ENCODE data around the gene TCEA2. TPM values are rescaled to one million over a fixed set of nuclear protein-coding genes. Genes with fewer than 3 reads are reported as not detected.

TCEA2 gene
- total and polyA plus RNA-seq, 2 donors (not counting 1 experiment from before 2014, with no cell fraction given): 17.1 to 23.9 TPM

- TF ChIP-seq EZH2 (IDR thresholded peaks at IDR 0.05; ENCODE audit: low read length, missing control alignments): no peak
- no peak for TF ChIP-seq CTCF (conservative IDR thresholded peaks at IDR 0.05 in 1 of 2, IDR thresholded peaks at IDR 0.05 in 1 of 2; ENCODE audit: low read depth in 1 of 2, low read length in 2 of 2)
- no peak overlapping the region for H3K9ac ChIP-seq (ENCODE audit: insufficient read depth, low read length)
- H3K79me2 ChIP-seq (ENCODE audit: control insufficient read depth, insufficient read depth, low read length): no peaks in the 10 kb centered on the region
- DNase-seq (ENCODE audit: low read depth in 2 of 2): no peak
- H3K27ac ChIP-seq (ENCODE audit: insufficient read depth, low read length): no peak overlapping the region
- H3K9me3 ChIP-seq (ENCODE audit: control insufficient read depth, insufficient read depth, low read depth, low read length): no peaks in the 10 kb centered on the region
- no peaks in the 10 kb centered on the region for H4K20me1 ChIP-seq (ENCODE audit: control insufficient read depth, extremely low read depth, insufficient read depth, low read length)
- H2AFZ ChIP-seq (ENCODE audit: low read length): no peak overlapping the region
- H3K4me2 ChIP-seq (ENCODE audit: extremely low read depth, insufficient read depth, low read length): no peak overlapping the region
- H3K4me3 ChIP-seq (replicated peaks in 1 of 4; ENCODE audit: control extremely low read depth in 1 of 4, insufficient read depth in 1 of 4, low read depth in 3 of 4, low read length in 4 of 4): no peak overlapping the region
- peaks cover 14% of the 10 kb centered on the region for H3K4me1 ChIP-seq (ENCODE audit: control insufficient read depth, extremely low read depth, insufficient read depth, low read length)
- no peaks in the 10 kb centered on the region for H3K27me3 ChIP-seq (ENCODE audit: control insufficient read depth, insufficient read depth, low read length)
- peaks cover 1% of the 10 kb centered on the region for H3K36me3 ChIP-seq (ENCODE audit: control insufficient read depth, insufficient read depth, low read length)
Measured at GRCh38 chr20:64069209-64069613, 6.2 kb downstream of the TCEA2 start.

GRCh38 chr20:64069614-64070243, 6.7 kb downstream of the TCEA2 start:
- Histone ChIP-seq H3K27ac (ENCODE audit: insufficient read depth, low read length) (no peak overlapping the region), H3K9me3 (ENCODE audit: control insufficient read depth, insufficient read depth, low read depth, low read length) (no peaks in the 10 kb centered on the region), H3K27me3 (ENCODE audit: control insufficient read depth, insufficient read depth, low read length) (no peaks in the 10 kb centered on the region), H3K4me3 (replicated peaks in 1 of 4; ENCODE audit: control extremely low read depth in 1 of 4, insufficient read depth in 1 of 4, low read depth in 3 of 4, low read length in 4 of 4) (no peak overlapping the region), H4K20me1 (ENCODE audit: control insufficient read depth, extremely low read depth, insufficient read depth, low read length) (no peaks in the 10 kb centered on the region), H2AFZ (ENCODE audit: low read length) (no peak overlapping the region), H3K4me2 (ENCODE audit: extremely low read depth, insufficient read depth, low read length) (no peak overlapping the region), H3K4me1 (ENCODE audit: control insufficient read depth, extremely low read depth, insufficient read depth, low read length) (peaks cover 8% of the 10 kb centered on the region), H3K79me2 (ENCODE audit: control insufficient read depth, insufficient read depth, low read length) (no peaks in the 10 kb centered on the region), H3K36me3 (ENCODE audit: control insufficient read depth, insufficient read depth, low read length) (peaks cover 1% of the 10 kb centered on the region), H3K9ac (ENCODE audit: insufficient read depth, low read length) (no peak overlapping the region)
- TF ChIP-seq CTCF (conservative IDR thresholded peaks at IDR 0.05 in 1 of 2, IDR thresholded peaks at IDR 0.05 in 1 of 2; ENCODE audit: low read depth in 1 of 2, low read length in 2 of 2) (peak; percentile 44 to 71), EZH2 (IDR thresholded peaks at IDR 0.05; ENCODE audit: low read length, missing control alignments) (no peak)
- no peak for DNase-seq (ENCODE audit: low read depth in 2 of 2)

GRCh38 chr20:64070244-64070993, 7.4 kb downstream of the TCEA2 start:
- H3K4me1 ChIP-seq (ENCODE audit: control insufficient read depth, extremely low read depth, insufficient read depth, low read length): peaks cover 8% of the 10 kb centered on the region
- no peak overlapping the region for H3K4me3 ChIP-seq (replicated peaks in 1 of 4; ENCODE audit: control extremely low read depth in 1 of 4, insufficient read depth in 1 of 4, low read depth in 3 of 4, low read length in 4 of 4)
- no peak for DNase-seq (ENCODE audit: low read depth in 2 of 2)
- H2AFZ ChIP-seq (ENCODE audit: low read length): no peak overlapping the region
- H3K9me3 ChIP-seq (ENCODE audit: control insufficient read depth, insufficient read depth, low read depth, low read length): no peaks in the 10 kb centered on the region
- H3K79me2 ChIP-seq (ENCODE audit: control insufficient read depth, insufficient read depth, low read length): no peaks in the 10 kb centered on the region
- no peak overlapping the region for H3K4me2 ChIP-seq (ENCODE audit: extremely low read depth, insufficient read depth, low read length)
- TF ChIP-seq CTCF (conservative IDR thresholded peaks at IDR 0.05 in 1 of 2, IDR thresholded peaks at IDR 0.05 in 1 of 2; ENCODE audit: low read depth in 1 of 2, low read length in 2 of 2): no peak
- TF ChIP-seq EZH2 (IDR thresholded peaks at IDR 0.05; ENCODE audit: low read length, missing control alignments): no peak
- peaks cover 1% of the 10 kb centered on the region for H3K36me3 ChIP-seq (ENCODE audit: control insufficient read depth, insufficient read depth, low read length)
- no peaks in the 10 kb centered on the region for H4K20me1 ChIP-seq (ENCODE audit: control insufficient read depth, extremely low read depth, insufficient read depth, low read length)
- no peaks in the 10 kb centered on the region for H3K27me3 ChIP-seq (ENCODE audit: control insufficient read depth, insufficient read depth, low read length)
- H3K27ac ChIP-seq (ENCODE audit: insufficient read depth, low read length): no peak overlapping the region
- no peak overlapping the region for H3K9ac ChIP-seq (ENCODE audit: insufficient read depth, low read length)

All from fibroblast of lung (primary cell).